Left colon (tissue), 2 donors: ENCODE measurements around the gene KCNJ6. TPM values are rescaled to one million over a fixed set of nuclear protein-coding genes. Genes with fewer than 3 reads are reported as not detected.

Experiments
- ATAC-seq: fragments of 200-7000 bp; cut with Tn5 transposase; one replicate; pipeline ENCODE4 v1.9.1; 2020; ENCODE audit warnings: mild to moderate bottlenecking, moderate library complexity
- DNase-seq, 2 donors: peaks; one replicate each; pipeline ENCODE4 v3.0.0-alpha.2; 2020
- intact Hi-C, 2 donors: fragments of 100-400 bp; cut with DNase I in 1 of 2; cut with micrococcal nuclease in 1 of 2; formaldehyde crosslinking; loops; one replicate each; pipeline versions ENCODE4 v1.11.2 to v1.14.0; 2022; cut with DNase I, micrococcal nuclease
- total RNA-seq, 2 donors: library from RNA; stranded (reverse); fragmentation: NEBNext Ultra II Directional; extraction: Animal tissue kit (Norgen Biotek cat#: 25700); gene quantifications; one replicate each; pipeline ENCODE4 v1.2.1, GENCODE V29; 2021
- donor health status: DM: no; HTN: no; CAD: no.
- donor health status: DM: yes; HTN: yes; CAD: no.

KCNJ6 gene
- total RNA-seq, 2 donors from 2014 or later, result 0.14 to 0.15 TPM

- ATAC-seq (no peak), DNase-seq (no peak)
- intact Hi-C loops, result loop anchor here in 1 of 2 donors (10.0 kb wide), 1 partner anchor 64 kb away; no protein-coding TSS in a partner anchor
These were observed 45.0 kb downstream of the KCNJ6 start for GRCh38 chr21:37871121-37871862.

GRCh38 chr21:37870221-37870620 is 46.0 kb downstream of the KCNJ6 start:
- no peak for DNase-seq
- intact Hi-C loops, result loop anchor here in 1 of 2 donors (10.0 kb wide), 1 partner anchor 65 kb away; no protein-coding TSS in a partner anchor
- ATAC-seq, result no peak

DNA sequence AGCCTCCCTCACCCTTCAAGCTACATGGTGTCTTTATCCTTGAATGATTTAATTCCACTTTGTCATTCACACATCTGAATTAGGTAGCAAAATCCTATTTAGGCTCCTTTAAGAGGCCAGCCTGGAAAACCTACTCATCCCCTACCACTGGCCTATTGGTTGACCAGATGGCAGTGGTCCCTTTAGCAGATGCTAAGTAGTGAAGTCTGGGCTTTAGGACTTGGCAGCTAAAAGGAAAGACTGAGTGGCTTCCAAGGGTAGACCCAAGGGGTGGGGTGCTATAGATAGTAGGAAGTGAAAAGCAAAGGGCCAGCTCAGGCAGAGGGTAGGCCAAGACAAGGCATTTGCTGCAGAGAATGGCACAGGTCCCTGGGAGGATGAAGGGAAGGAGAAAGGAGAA is 46.6 kb downstream of the KCNJ6 start:
- DNase-seq, result no peak
- intact Hi-C loops, result loop anchor here in 1 of 2 donors (10.0 kb wide), 1 partner anchor 65 kb away; no protein-coding TSS in a partner anchor
- no peak for ATAC-seq

- no peak for ATAC-seq
- DNase-seq, result no peak
- intact Hi-C loops, result no loop called here
These were observed 47.6 kb downstream of the KCNJ6 start for GRCh38 chr21:37868446-37869295.

DNA sequence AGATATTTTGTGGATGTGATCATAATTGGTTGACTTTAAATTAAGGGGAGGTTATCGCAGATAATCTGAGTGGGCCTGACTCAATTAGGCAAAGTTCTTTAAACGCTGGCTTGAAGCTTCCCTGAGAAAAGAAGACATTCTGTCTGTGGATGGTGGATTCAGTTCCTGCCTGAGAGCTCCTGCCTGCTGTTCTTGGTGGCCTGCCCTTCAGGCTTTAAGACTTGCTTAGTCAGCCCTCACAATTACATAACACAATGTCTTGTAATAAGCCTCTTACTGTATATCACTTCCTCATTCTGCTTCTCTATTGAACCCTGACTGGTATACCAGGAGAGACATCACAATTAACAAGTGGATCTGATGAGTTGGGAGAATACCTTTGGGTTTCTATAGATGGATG is 50.2 kb downstream of the KCNJ6 start:
- DNase-seq (no peak), ATAC-seq (no peak)
- intact Hi-C loops, result no loop called here

GRCh38 chr21:37865156-37865555 is 51.1 kb downstream of the KCNJ6 start:
- intact Hi-C loops, result no loop called here
- no peak for ATAC-seq
- no peak for DNase-seq

GRCh38 chr21:37863842-37864241 is 52.4 kb downstream of the KCNJ6 start:
- intact Hi-C loops, result no loop called here
- DNase-seq, result no peak
- no peak for ATAC-seq

- DNase-seq, result no peak
- intact Hi-C loops, result no loop called here
- no peak for ATAC-seq
These were observed 53.7 kb downstream of the KCNJ6 start for GRCh38 chr21:37862536-37862935.

DNA sequence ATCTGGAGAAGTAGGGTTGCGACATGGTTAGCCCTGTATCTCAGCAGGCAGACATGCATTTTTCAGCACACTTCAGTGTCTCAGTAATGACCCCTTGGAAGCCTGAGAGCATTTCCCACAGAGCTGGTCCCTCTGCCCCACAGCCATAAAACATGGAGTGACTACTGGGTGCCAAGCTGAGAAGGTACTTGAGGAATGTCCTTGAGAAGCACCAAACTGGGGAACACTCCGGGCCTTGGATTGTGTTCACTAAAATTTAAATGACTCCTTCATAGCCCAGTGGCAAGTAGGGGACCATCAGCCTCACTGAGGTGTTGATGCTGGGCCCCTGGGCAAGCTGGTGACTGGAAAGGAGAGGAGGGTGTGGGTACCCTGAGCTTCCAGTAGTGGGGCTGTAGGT is 54.7 kb downstream of the KCNJ6 start:
- DNase-seq, result no peak
- ATAC-seq, result no peak
- intact Hi-C loops, result no loop called here

DNA sequence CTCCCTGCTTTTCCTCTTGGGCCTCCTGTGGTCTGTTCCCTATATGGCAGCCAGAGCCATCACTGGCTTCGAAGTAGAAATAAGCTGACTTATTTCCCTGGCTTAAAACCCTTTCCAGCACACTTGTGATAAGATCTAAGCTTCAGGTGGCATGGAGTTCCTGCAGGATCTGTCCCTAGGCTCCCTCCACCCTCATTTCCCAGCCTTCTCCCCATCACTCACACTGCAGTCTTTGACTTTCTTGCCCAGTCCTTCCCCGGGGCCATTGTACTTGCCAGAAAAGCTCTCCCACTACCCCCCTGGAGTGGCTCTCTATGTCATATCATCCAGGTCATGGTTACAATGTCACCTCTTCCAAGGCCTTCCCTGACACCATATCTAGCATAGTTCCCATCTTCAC is 55.8 kb downstream of the KCNJ6 start:
- DNase-seq, result no peak
- intact Hi-C loops, result no loop called here
- ATAC-seq, result no peak

DNA sequence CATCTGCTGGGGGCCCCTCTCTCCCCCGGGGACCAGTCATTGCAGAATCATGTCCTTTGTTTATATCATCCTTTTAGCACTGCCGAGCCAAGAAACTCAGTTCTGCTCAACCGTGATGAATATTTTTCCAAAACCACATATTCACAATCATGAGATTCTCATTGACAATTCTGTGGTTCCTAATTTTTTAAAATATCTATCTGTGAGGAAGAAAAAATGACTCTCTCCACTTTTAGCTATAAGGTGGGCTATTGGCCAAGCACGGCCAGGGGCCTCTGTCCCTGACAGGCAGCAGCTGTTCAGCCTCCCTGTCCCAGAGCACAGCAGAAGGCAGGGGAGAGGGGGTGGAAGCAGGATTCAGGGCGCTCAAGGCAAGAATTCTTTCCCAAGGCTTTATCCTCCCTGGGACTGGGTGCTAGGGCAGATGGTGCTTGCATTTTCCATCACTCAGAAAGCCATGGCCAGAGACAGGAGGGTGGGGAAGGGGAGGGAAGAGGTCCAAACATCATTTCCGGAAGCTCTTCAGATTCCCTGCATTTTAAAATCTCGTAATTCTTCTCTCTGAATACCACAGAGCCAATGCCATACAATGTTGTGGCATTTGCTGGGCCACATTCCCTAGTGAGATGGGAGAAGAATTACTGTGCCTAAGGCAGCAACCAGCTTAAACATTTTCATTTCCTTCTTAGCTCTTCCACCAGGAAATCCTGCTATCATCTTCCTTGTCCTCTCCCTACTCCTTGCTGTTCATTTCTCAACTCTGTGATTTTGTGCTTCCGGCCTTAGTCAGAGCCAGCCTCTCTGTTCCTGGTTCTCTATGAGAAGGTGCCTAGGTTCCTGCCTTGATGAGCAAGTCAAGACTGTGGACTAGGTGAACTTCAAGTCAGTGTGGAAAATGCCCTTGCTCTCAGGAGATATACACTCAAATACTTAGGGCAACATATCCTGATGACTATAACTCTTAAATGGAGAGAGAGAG is 60.3 kb downstream of the KCNJ6 start:
- no peak for ATAC-seq
- intact Hi-C loops, result no loop called here

DNA sequence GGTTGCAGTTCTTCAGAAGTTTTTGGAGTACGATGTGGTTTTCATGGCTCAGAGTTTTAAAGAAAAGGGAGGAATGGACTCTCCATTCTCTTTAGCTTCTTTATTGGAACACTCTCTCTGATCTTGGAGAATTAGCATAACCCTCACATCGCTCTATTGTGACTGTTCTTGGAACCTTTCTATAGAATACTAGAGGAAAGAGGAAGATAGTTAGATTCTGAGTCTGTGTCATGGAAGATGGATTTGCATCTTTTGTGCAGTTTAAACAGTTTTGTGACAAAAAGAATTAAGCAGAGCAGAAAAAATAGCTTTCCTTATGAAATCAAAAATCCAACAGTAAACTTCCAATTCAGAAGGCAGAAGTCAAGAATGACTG is 61.0 kb downstream of the KCNJ6 start:
- no peak for ATAC-seq
- intact Hi-C loops, result no loop called here
- DNase-seq, result no peak

More for the DNA sequence above, 60.3 kb downstream of the KCNJ6 start:
- no peak for DNase-seq

DNA sequence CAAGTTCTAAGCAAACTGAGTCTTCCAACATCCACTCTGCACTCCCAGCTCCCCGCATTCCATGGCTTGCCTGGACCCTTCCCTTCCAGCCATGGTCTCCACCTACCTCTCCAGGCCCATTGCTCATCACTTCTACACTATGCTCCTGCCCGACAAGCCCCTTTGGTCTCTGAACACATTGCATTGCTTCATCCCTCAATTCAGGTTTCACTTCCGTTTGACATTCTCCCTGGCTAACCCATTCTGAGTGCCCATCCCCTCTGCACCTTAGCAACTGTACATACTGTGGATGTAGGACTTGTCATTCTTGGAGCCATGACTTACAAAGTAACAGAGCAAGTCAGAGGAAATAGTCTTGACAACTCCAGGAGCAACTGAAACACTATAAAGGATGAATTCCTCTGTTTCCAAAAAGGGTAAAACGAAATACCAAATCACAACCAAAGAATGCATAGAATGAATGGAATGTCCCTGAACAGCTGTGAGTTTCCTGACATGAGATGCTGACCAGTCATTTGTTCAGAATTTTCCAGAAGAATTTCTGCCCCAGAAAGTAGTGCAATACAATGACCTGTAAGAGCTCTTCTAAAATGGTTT is 66.7 kb downstream of the KCNJ6 start:
- intact Hi-C loops, result no loop called here
- DNase-seq (no peak), ATAC-seq (no peak)

DNA sequence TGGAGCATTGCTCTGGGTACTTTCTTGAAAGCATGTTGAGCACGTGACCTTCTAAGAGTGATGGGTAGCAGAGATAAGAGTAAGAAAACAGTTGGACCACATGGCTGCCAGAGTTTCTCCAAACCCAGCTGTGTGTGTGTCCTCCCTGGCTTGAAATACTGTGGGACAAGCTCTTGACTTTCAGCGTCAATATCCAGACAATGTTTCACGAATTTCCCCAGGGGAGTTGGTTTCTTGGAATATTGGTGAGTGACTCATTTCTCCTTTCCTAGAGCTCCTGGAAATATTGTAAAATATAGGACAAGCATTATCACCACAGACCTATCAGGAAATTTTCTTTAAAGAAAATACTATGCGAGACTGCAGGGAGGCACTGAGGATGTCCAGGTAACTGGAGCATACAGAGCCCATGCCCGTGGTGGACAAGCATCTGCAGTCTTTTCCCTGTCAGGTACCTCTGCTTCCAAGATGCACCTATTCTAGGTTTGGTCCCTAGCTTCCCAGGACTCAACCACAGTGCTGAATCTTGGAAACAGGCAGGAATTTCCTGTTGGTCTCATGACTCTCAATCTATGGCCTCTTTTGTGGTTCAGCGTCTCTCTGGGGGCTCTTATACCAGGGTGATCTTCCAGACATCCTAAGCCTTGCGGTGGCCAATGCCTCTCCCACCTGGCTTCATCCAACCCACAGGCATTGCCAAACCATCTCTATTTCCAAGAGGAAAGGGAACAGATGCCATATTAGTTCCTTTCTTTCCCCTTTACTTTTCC is 67.4 kb downstream of the KCNJ6 start:
- intact Hi-C loops, result no loop called here
- no peak for DNase-seq
- ATAC-seq, result no peak

DNA sequence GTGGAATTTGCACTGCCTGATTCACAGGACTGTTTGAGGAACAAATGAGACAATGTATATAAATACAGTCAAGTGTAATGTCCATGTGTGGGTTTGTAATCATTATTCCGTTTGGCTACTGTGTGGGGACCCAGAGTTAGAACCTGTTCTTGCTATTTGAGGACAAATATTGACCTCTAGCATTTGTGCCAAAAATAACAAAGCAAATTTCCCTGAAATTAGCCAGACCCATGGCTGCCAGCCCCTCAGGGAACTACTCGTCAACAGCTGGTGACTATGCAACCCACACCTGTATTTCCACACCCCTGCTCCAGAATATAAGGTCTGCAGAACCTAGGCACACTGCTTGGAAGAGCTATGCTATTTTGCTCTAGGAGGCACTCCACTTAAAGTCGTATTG is 70.7 kb downstream of the KCNJ6 start:
- no peak for ATAC-seq
- intact Hi-C loops, result no loop called here
- DNase-seq, result no peak

DNA sequence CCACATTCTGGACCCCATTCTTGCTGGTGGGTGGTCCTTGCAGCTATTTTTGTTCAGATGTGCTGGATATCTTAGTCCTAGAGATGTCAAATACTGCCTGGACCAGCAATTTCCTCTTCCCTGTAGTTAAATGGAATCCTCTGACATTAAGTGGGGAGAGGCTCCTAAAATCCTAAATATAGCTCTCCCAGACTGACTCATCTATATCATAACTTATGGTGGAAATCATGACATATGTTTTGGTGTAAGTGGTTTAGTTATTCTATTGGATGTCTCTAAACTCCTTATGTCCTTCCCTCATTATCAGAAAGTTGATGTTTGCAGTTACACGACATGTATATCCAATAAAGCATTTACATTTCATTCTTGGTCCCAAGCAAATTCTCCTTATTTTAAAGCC is 73.1 kb downstream of the KCNJ6 start:
- intact Hi-C loops, result no loop called here
- ATAC-seq (no peak), DNase-seq (no peak)

DNA sequence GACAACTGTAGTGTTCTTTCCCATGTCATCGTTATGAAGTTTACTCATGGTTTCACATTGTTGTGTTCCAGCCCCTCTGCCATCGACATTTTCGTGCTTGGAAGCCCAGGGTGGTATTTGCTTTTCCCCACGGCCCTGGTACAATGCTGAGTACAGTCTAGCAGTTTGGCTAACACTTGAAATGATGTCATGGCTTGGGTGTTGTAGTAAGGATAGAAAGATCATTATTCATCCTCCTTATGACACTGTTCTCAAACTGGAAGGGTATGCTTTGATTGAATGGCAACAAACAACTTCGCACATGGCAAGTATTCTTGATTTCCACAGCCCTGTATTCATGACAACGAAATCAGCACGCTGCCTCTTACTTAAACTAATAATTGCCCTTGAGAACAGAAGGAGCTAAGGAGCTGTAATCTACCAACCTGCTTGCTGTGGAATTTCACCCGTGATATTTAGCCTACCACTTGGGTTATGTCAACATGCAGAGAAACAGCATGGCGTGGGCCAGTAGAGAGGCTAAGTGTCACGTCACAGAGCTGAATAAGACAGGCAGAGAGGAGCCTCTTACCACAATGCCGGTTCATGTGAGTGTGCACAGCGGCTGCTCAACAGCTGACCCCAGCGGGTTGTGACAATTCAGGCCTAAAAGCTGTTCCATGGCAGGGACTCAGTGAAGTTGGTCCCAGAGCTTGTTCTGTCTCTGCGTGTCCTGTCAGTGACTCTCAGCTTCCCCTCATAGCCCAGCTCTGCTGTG is 73.9 kb downstream of the KCNJ6 start:
- ATAC-seq, result no peak
- DNase-seq, result no peak
- intact Hi-C loops, result no loop called here
